OCI-LY7 (cell line): ENCODE data around the gene CDH23. TPM values are rescaled to one million over a fixed set of nuclear protein-coding genes. Genes with fewer than 3 reads are reported as not detected.

ENCODE experiments used
- BruUV-seq: library from RNA; stranded (reverse); fragments of 400-500 nt; replicated peaks from 2 replicates; lab custom pipeline; 2021; lab: Mats Ljungman, UMichigan
- CTCF ChIA-PET: fragments of 300-600 bp; sonication (Branson Sonifier 250); formaldehyde crosslinking; loops from one replicate; lab custom pipeline; 2022; ENCODE audit warnings: antibody characterized with exemption; ENCODE audit not compliant: unreplicated experiment; lab: Charles Lee
- POLR2A ChIA-PET: fragments of 300-600 bp; sonication (Branson Sonifier 250); formaldehyde crosslinking; loops from one replicate; lab custom pipeline; 2022; ENCODE audit warnings: antibody characterized with exemption; lab: Charles Lee
- DNase-seq: peaks from one replicate; pipeline ENCODE4 v3.0.0-alpha.2; 2015; ENCODE audit warnings: low spot score
- H2AFZ ChIP-seq: fragments of 200-600 bp; sonication (generic), shearing (Covaris generic); 2 replicates; pipeline ENCODE4 v1.6.1; 2014; ENCODE audit warnings: mild to moderate bottlenecking, antibody characterized with exemption, low read length, moderate library complexity
- H3K27ac ChIP-seq: fragments of 200-600 bp; sonication (generic); 2 replicates; pipeline ENCODE4 v1.5.1; 2014; ENCODE audit warnings: mixed run types, low read depth, mild to moderate bottlenecking, moderate library complexity, low read length, inconsistent platforms; ENCODE audit not compliant: poor library complexity, severe bottlenecking
- H3K36me3 ChIP-seq: fragments of 200-600 bp; sonication (generic); 2 replicates; pipeline ENCODE4 v1.6.1; 2014; ENCODE audit warnings: mild to moderate bottlenecking, antibody characterized with exemption, low read length, moderate library complexity, mixed read lengths; ENCODE audit not compliant: insufficient read depth
- H3K4me1 ChIP-seq: fragments of 200-600 bp; sonication (generic); 2 replicates; pipeline ENCODE4 v1.5.1; 2014; ENCODE audit warnings: mild to moderate bottlenecking, low read length; ENCODE audit not compliant: insufficient read depth, poor library complexity, severe bottlenecking
- H3K4me2 ChIP-seq: fragments of 200-600 bp; sonication (generic); 2 replicates; pipeline ENCODE4 v1.6.1; 2014; ENCODE audit warnings: mild to moderate bottlenecking, low read length
- H3K4me3 ChIP-seq: fragments of 200-600 bp; sonication (generic); 2 replicates; pipeline ENCODE4 v1.5.1; 2014; ENCODE audit warnings: mild to moderate bottlenecking, low read depth, low read length; ENCODE audit not compliant: poor library complexity, severe bottlenecking
- H3K79me2 ChIP-seq: fragments of 200-600 bp; sonication (generic); 2 replicates; pipeline ENCODE4 v1.6.1; 2016; ENCODE audit warnings: low read depth, mild to moderate bottlenecking, low read length, moderate library complexity, mixed read lengths; ENCODE audit not compliant: insufficient read depth
- H3K9me2 ChIP-seq: fragments of 200-600 bp; sonication (generic); 2 replicates; pipeline ENCODE4 v1.6.1; 2016; ENCODE audit warnings: mild to moderate bottlenecking, low read length, mixed read lengths; ENCODE audit not compliant: insufficient read depth
- H3K9me3 ChIP-seq: fragments of 200-600 bp; sonication (generic); 2 replicates; pipeline ENCODE4 v1.6.1; 2014; ENCODE audit warnings: mild to moderate bottlenecking, mixed run types, low read length, mixed read lengths
- H4K20me1 ChIP-seq: fragments of 200-600 bp; sonication (generic); 2 replicates; pipeline ENCODE4 v1.6.1; 2014; ENCODE audit warnings: mild to moderate bottlenecking, antibody characterized with exemption, low read length, moderate library complexity, mixed read lengths; ENCODE audit not compliant: insufficient read depth
- EZH2phosphoT487 ChIP-seq: fragments of 200-600 bp; sonication (generic); IDR thresholded peaks from 2 replicates; pipeline ENCODE4 v1.6.1; 2018; ENCODE audit warnings: low read depth, borderline replicate concordance, mild to moderate bottlenecking, mixed run types, antibody characterized with exemption, low read length, moderate library complexity, mixed read lengths
- intact Hi-C: fragments of 100-400 bp; cut with micrococcal nuclease; formaldehyde crosslinking; loops from one replicate; pipeline ENCODE4 v1.10.0; 2022; ENCODE audit not compliant: unreplicated experiment
- total RNA-seq, 2 experiments: library from RNA; depleted of rRNA in 1 of 2; stranded (reverse); fragments of >200 nt in 1 of 2; shearing (Covaris generic) in 1 of 2; gene quantifications; 2 replicates each; pipeline ENCODE4 v1.2.3, GENCODE V29; 2014 to 2022
- TF ChIP-seq, protein P1 (sequence below): fragments of 200-600 bp; sonication (generic); conservative IDR thresholded peaks from 2 replicates; pipeline ENCODE4 v1.5.1; 2014; ENCODE audit warnings: mild to moderate bottlenecking, antibody characterized with exemption, low read length, moderate library complexity, mixed read lengths

CDH23 gene
- total RNA-seq, 2 experiments from 2014 or later, result 0.92 to 9.9 TPM

DNA sequence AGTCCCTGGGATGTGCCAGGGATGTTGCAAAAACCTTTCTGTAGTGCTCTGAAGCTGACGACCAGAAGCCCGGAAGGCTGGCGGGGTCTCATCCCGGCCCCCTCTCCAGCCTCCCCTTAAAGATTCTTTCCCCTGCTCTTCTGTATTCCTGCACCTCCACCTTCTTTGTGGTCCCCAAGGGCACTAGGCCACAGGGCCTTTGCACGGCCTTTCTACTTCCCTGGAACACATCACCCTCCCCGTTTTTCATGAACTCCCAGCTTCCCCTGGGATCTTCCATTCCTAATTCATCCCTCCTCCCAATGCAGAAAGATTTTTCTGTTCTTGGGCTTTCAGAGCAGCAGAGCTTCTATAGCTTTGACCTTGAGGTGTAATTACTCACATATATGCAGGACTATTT lies 127.0 kb downstream of the CDH23 start:
- intact Hi-C loops, result no loop called here
- no peaks in the 10 kb centered on the region for H3K9me3 ChIP-seq
- ChIA-PET POLR2A (interaction anchor here (0.6 kb wide), 2 partner anchors 86 to 154 kb away, joined by 3 to 4 read pairs; no protein-coding TSS in a partner anchor), CTCF (no interaction called here)
- no TSS peak for BruUV-seq
- TF ChIP-seq, protein P1, sequence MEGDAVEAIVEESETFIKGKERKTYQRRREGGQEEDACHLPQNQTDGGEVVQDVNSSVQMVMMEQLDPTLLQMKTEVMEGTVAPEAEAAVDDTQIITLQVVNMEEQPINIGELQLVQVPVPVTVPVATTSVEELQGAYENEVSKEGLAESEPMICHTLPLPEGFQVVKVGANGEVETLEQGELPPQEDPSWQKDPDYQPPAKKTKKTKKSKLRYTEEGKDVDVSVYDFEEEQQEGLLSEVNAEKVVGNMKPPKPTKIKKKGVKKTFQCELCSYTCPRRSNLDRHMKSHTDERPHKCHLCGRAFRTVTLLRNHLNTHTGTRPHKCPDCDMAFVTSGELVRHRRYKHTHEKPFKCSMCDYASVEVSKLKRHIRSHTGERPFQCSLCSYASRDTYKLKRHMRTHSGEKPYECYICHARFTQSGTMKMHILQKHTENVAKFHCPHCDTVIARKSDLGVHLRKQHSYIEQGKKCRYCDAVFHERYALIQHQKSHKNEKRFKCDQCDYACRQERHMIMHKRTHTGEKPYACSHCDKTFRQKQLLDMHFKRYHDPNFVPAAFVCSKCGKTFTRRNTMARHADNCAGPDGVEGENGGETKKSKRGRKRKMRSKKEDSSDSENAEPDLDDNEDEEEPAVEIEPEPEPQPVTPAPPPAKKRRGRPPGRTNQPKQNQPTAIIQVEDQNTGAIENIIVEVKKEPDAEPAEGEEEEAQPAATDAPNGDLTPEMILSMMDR, result no peak
- TF ChIP-seq EZH2phosphoT487, result no peak
- H3K9me2 ChIP-seq, result no peaks in the 10 kb centered on the region
- no peak for DNase-seq
- H3K27ac ChIP-seq, result no peak overlapping the region
- H3K79me2 ChIP-seq, result no peaks in the 10 kb centered on the region
- no peak overlapping the region for H3K4me2 ChIP-seq
- H4K20me1 ChIP-seq, result no peaks in the 10 kb centered on the region
- no peak overlapping the region for H2AFZ ChIP-seq
- no peak overlapping the region for H3K4me3 ChIP-seq
- H3K4me1 ChIP-seq, result no peaks in the 10 kb centered on the region
- no peaks in the 10 kb centered on the region for H3K36me3 ChIP-seq

- Histone ChIP-seq H3K36me3 (no peaks in the 10 kb centered on the region), H3K4me3 (no peak overlapping the region), H3K4me2 (no peak overlapping the region), H4K20me1 (no peaks in the 10 kb centered on the region), H3K79me2 (no peaks in the 10 kb centered on the region), H3K27ac (no peak overlapping the region), H3K9me3 (no peaks in the 10 kb centered on the region), H2AFZ (no peak overlapping the region), H3K4me1 (no peaks in the 10 kb centered on the region), H3K9me2 (no peaks in the 10 kb centered on the region)
- DNase-seq, result no peak
- BruUV-seq, result no TSS peak
- ChIA-PET CTCF (no interaction called here), POLR2A (no interaction called here)
- TF ChIP-seq, protein P1, result no peak
- no peak for TF ChIP-seq EZH2phosphoT487
- intact Hi-C loops, result no loop called here
These were observed 128.4 kb downstream of the CDH23 start for GRCh38 chr10:71525092-71525491.

DNA sequence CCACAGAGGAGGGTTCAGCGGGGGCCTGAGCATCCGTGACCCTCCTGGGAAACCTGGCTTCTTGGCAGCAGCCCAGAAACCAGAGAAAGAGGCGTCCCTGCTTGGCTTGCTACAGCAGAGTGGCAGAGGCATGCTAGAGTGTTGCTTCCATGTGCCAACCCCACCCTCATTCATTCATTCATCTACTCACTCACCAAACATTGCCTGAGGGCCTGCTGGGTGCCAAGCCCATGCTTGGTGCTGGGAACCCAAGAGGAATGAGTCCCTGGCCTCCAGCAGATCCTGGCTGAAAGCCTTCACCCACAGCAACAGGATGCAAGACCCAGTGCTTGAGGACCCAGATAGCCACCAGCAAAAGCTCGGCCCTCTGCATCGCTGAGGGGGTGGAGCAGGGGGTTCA lies 129.0 kb downstream of the CDH23 start:
- Histone ChIP-seq H3K4me1 (no peaks in the 10 kb centered on the region), H3K27ac (no peak overlapping the region), H3K9me3 (no peaks in the 10 kb centered on the region), H3K79me2 (no peaks in the 10 kb centered on the region), H3K36me3 (no peaks in the 10 kb centered on the region), H4K20me1 (no peaks in the 10 kb centered on the region), H3K9me2 (no peaks in the 10 kb centered on the region), H3K4me2 (no peak overlapping the region), H3K4me3 (no peak overlapping the region), H2AFZ (no peak overlapping the region)
- TF ChIP-seq EZH2phosphoT487, result no peak
- TF ChIP-seq, protein P1, result no peak
- no TSS peak for BruUV-seq
- no peak for DNase-seq
- CTCF ChIA-PET, result no interaction called here
- intact Hi-C loops, result no loop called here
- POLR2A ChIA-PET, result no interaction called here
